Measurements from ENCODE around the gene CETN3. TPM values are rescaled to one million over a fixed set of nuclear protein-coding genes. Genes with fewer than 3 reads are reported as not detected.

CETN3 gene
- total RNA-seq, 1 experiment from 2014 or later, result 42.2 TPM

GRCh38 chr5:90437663-90438062 is 28.1 kb upstream of the CETN3 start:
- H3K27ac Mint-ChIP-seq, result no peak overlapping the region
- DNase-seq (ENCODE audit: low spot score) (no peak), ATAC-seq (no peak)
- no peaks in the 10 kb centered on the region for H3K36me3 Mint-ChIP-seq
- POLR2A ChIA-PET, result no interaction called here
- TF ChIP-seq MYBL2 (CRISPR knock-in tag; IDR thresholded peaks at IDR 0.05), result no peak
- no peak for TF ChIP-seq E2F4 (CRISPR knock-in tag; IDR thresholded peaks at IDR 0.05; ENCODE audit: borderline replicate concordance, low read depth)
- TF ChIP-seq PREB (CRISPR knock-in tag; IDR thresholded peaks at IDR 0.05; ENCODE audit: borderline replicate concordance), result no peak
- no peak for TF ChIP-seq ZSCAN18 (CRISPR knock-in tag; IDR thresholded peaks at IDR 0.05)
- no peak for TF ChIP-seq NFATC4 (CRISPR knock-in tag; IDR thresholded peaks at IDR 0.05)
- no peak for TF ChIP-seq ZNF219 (CRISPR knock-in tag; IDR thresholded peaks at IDR 0.05; ENCODE audit: borderline replicate concordance)
- TF ChIP-seq ZNF671 (CRISPR knock-in tag; IDR thresholded peaks at IDR 0.05), result no peak
- TF ChIP-seq IRF1 (CRISPR knock-in tag; IDR thresholded peaks at IDR 0.05), result no peak
- no peak for TF ChIP-seq HMGXB4 (CRISPR knock-in tag; IDR thresholded peaks at IDR 0.05)
- H3K4me1 Mint-ChIP-seq, result peaks cover 8% of the 10 kb centered on the region
- no peaks in the 10 kb centered on the region for H3K9me3 Mint-ChIP-seq
- H3K27me3 Mint-ChIP-seq (ENCODE audit: low read depth), result no peaks in the 10 kb centered on the region
- CTCF ChIA-PET, result interaction anchor here (2.4 kb wide), 1 partner anchor 346 kb away, joined by 12 read pairs; no protein-coding TSS in a partner anchor
- no peak overlapping the region for H3K4me3 Mint-ChIP-seq

GRCh38 chr5:90434116-90434714 is 24.7 kb upstream of the CETN3 start:
- no peak for TF ChIP-seq ZNF317 (CRISPR knock-in tag; IDR thresholded peaks at IDR 0.05; ENCODE audit: borderline replicate concordance, low read depth)
- TF ChIP-seq CTCF (IDR thresholded peaks at IDR 0.05), result peak; percentile 53; the same call in 1 of the 2 replicates
- no peak overlapping the region for H3K27ac Mint-ChIP-seq
- peak; percentile 77 for DNase-seq (ENCODE audit: low spot score)
- ChIA-PET POLR2A (no interaction called here), CTCF (interaction anchor here (0.7 to 1.7 kb wide), 4 partner anchors 12 to 46 kb away, joined by 3 to 7 read pairs (median 3); partner anchors contain the start of gene CETN3)
- ATAC-seq, result peak; percentile 97
- H3K36me3 Mint-ChIP-seq, result no peaks in the 10 kb centered on the region
- H3K9me3 Mint-ChIP-seq, result no peaks in the 10 kb centered on the region
- no peaks in the 10 kb centered on the region for H3K27me3 Mint-ChIP-seq (ENCODE audit: low read depth)
- no peak overlapping the region for H3K4me3 Mint-ChIP-seq
- H3K4me1 Mint-ChIP-seq, result no peaks in the 10 kb centered on the region

- TF ChIP-seq ZNF232 (CRISPR knock-in tag; IDR thresholded peaks at IDR 0.05), result no peak
- TF ChIP-seq FOXP4 (CRISPR knock-in tag; IDR thresholded peaks at IDR 0.05), result no peak
- no peak for TF ChIP-seq ZMAT4 (CRISPR knock-in tag; IDR thresholded peaks at IDR 0.05)
- no peak for TF ChIP-seq NFYB (CRISPR knock-in tag; conservative IDR thresholded peaks at IDR 0.05; ENCODE audit: low read depth)
- TF ChIP-seq ZNF425 (CRISPR knock-in tag; conservative IDR thresholded peaks at IDR 0.05), result no peak
- no peak for TF ChIP-seq ZBTB21 (CRISPR knock-in tag; IDR thresholded peaks at IDR 0.05; ENCODE audit: borderline replicate concordance)
- no peak for ATAC-seq
- POLR2A ChIA-PET, result no interaction called here
Observed at GRCh38 chr5:90424245-90424644, 14.7 kb upstream of the CETN3 start.

More at GRCh38 chr5:90424245-90424644, 14.7 kb upstream of the CETN3 start:
- H3K4me3 Mint-ChIP-seq, result no peak overlapping the region
- no peaks in the 10 kb centered on the region for H3K9me3 Mint-ChIP-seq
- H3K4me1 Mint-ChIP-seq, result peaks cover 8% of the 10 kb centered on the region
- no peaks in the 10 kb centered on the region for H3K27me3 Mint-ChIP-seq (ENCODE audit: low read depth)
- H3K36me3 Mint-ChIP-seq, result no peaks in the 10 kb centered on the region
- no peak overlapping the region for H3K27ac Mint-ChIP-seq
- no peak for DNase-seq (ENCODE audit: low spot score)
- CTCF ChIA-PET, result no interaction called here

All from WTC11 (cell line).